Skeletal muscle satellite cell (primary cell): ENCODE measurements around the gene ANGPT4. TPM values are rescaled to one million over a fixed set of nuclear protein-coding genes. Genes with fewer than 3 reads are reported as not detected.

ENCODE experiments used
- H3K27me3 ChIP-seq: 2 replicates; pipeline ENCODE4 v1.7.0; 2013; ENCODE audit warnings: low read length; ENCODE audit not compliant: control insufficient read depth, insufficient read depth
- H3K36me3 ChIP-seq: 2 replicates; pipeline ENCODE4 v1.7.0; 2013; ENCODE audit warnings: mild to moderate bottlenecking, control low read depth, low read length; ENCODE audit not compliant: insufficient read depth
- H3K4me1 ChIP-seq: 2 replicates; pipeline ENCODE4 v1.7.0; 2013; ENCODE audit warnings: low read length; ENCODE audit not compliant: control insufficient read depth, insufficient read depth
- H3K4me2 ChIP-seq: 2 replicates; pipeline ENCODE4 v1.7.0; 2013; ENCODE audit warnings: mild to moderate bottlenecking, low read length
- H3K4me3 ChIP-seq: 2 replicates; pipeline ENCODE4 v1.7.0; 2013; ENCODE audit warnings: low read length
- H3K9ac ChIP-seq: 2 replicates; pipeline ENCODE4 v1.7.0; 2013; ENCODE audit warnings: mild to moderate bottlenecking, low read depth, low read length, moderate library complexity
- H3K9me3 ChIP-seq: replicated peaks from 2 replicates; pipeline ENCODE4 v1.7.0; 2013; ENCODE audit warnings: mild to moderate bottlenecking, control low read depth, low read length
- total RNA-seq: library from RNA; depleted of rRNA; stranded (reverse); fragments of >200 nt; gene quantifications from 2 replicates; pipeline ENCODE4 v1.2.3, GENCODE V29; 2012; rRNA removed

The ANGPT4 gene
- not detected in 2 replicates for total RNA-seq

GRCh38 chr20:916125-916799 lies at the start of gene ANGPT4:
Gene ANGPT4 (minus strand): TSS chr20:916334. CDS start chr20:916214, 120 bp downstream.
- Histone ChIP-seq H3K9ac (no peak within 1 kb of the TSS), H3K27me3 (peaks cover 33% of the 10 kb centered on the region), H3K4me3 (no peak within 1 kb of the TSS), H3K4me1 (no peaks in the 10 kb centered on the region), H3K36me3 (no peaks in the 10 kb centered on the region), H3K4me2 (no peak within 1 kb of the TSS), H3K9me3 (no peaks in the 10 kb centered on the region)

- Histone ChIP-seq H3K4me1 (no peaks in the 10 kb centered on the region), H3K9me3 (no peaks in the 10 kb centered on the region), H3K27me3 (peaks cover 15% of the 10 kb centered on the region), H3K36me3 (no peaks in the 10 kb centered on the region), H3K4me2 (no peak overlapping the region), H3K4me3 (no peak overlapping the region), H3K9ac (no peak overlapping the region)
These were observed 47.7 kb upstream of the ANGPT4 start for GRCh38 chr20:963795-964194.

- Histone ChIP-seq H3K4me3 (no peak overlapping the region), H3K36me3 (no peaks in the 10 kb centered on the region), H3K9ac (no peak overlapping the region), H3K4me1 (no peaks in the 10 kb centered on the region), H3K27me3 (peaks cover 15% of the 10 kb centered on the region), H3K9me3 (no peaks in the 10 kb centered on the region), H3K4me2 (no peak overlapping the region)
These were observed 46.5 kb upstream of the ANGPT4 start for GRCh38 chr20:962683-963082.

GRCh38 chr20:962223-962622 lies 46.1 kb upstream of the ANGPT4 start:
- H3K9ac ChIP-seq, result no peak overlapping the region
- H3K4me3 ChIP-seq, result no peak overlapping the region
- no peaks in the 10 kb centered on the region for H3K9me3 ChIP-seq
- H3K4me2 ChIP-seq, result no peak overlapping the region
- no peaks in the 10 kb centered on the region for H3K36me3 ChIP-seq
- no peaks in the 10 kb centered on the region for H3K4me1 ChIP-seq
- peaks cover 15% of the 10 kb centered on the region for H3K27me3 ChIP-seq

- H3K4me1 ChIP-seq, result no peaks in the 10 kb centered on the region
- no peaks in the 10 kb centered on the region for H3K36me3 ChIP-seq
- no peak overlapping the region for H3K4me2 ChIP-seq
- peaks cover 15% of the 10 kb centered on the region for H3K27me3 ChIP-seq
- no peak overlapping the region for H3K9ac ChIP-seq
- H3K4me3 ChIP-seq, result no peak overlapping the region
- H3K9me3 ChIP-seq, result no peaks in the 10 kb centered on the region
These were observed 45.6 kb upstream of the ANGPT4 start for GRCh38 chr20:961768-962167.

GRCh38 chr20:959996-960615 lies 44.0 kb upstream of the ANGPT4 start:
- no peak overlapping the region for H3K4me2 ChIP-seq
- no peaks in the 10 kb centered on the region for H3K36me3 ChIP-seq
- H3K9ac ChIP-seq, result no peak overlapping the region
- H3K9me3 ChIP-seq, result no peaks in the 10 kb centered on the region
- H3K4me3 ChIP-seq, result no peak overlapping the region
- H3K27me3 ChIP-seq, result peaks cover 20% of the 10 kb centered on the region
- no peaks in the 10 kb centered on the region for H3K4me1 ChIP-seq

- Histone ChIP-seq H3K36me3 (no peaks in the 10 kb centered on the region), H3K9ac (no peak overlapping the region), H3K9me3 (no peaks in the 10 kb centered on the region), H3K27me3 (peaks cover 20% of the 10 kb centered on the region), H3K4me2 (no peak overlapping the region), H3K4me1 (no peaks in the 10 kb centered on the region), H3K4me3 (no peak overlapping the region)
These were observed 43.0 kb upstream of the ANGPT4 start for GRCh38 chr20:958936-959815.

- Histone ChIP-seq H3K36me3 (no peaks in the 10 kb centered on the region), H3K4me1 (no peaks in the 10 kb centered on the region), H3K4me3 (no peak overlapping the region), H3K9ac (no peak overlapping the region), H3K27me3 (peaks cover 22% of the 10 kb centered on the region), H3K9me3 (no peaks in the 10 kb centered on the region), H3K4me2 (no peak overlapping the region)
These were observed 41.4 kb upstream of the ANGPT4 start for GRCh38 chr20:957544-957943.

- Histone ChIP-seq H3K9ac (no peak overlapping the region), H3K4me2 (no peak overlapping the region), H3K4me3 (no peak overlapping the region), H3K4me1 (no peaks in the 10 kb centered on the region), H3K27me3 (peaks cover 21% of the 10 kb centered on the region), H3K9me3 (no peaks in the 10 kb centered on the region), H3K36me3 (no peaks in the 10 kb centered on the region)
These were observed 40.3 kb upstream of the ANGPT4 start for GRCh38 chr20:956330-956951.

- no peak overlapping the region for H3K9ac ChIP-seq
- H3K4me2 ChIP-seq, result no peak overlapping the region
- H3K36me3 ChIP-seq, result no peaks in the 10 kb centered on the region
- H3K4me3 ChIP-seq, result no peak overlapping the region
- no peaks in the 10 kb centered on the region for H3K9me3 ChIP-seq
- peaks cover 21% of the 10 kb centered on the region for H3K27me3 ChIP-seq
- no peaks in the 10 kb centered on the region for H3K4me1 ChIP-seq
These were observed 39.5 kb upstream of the ANGPT4 start for GRCh38 chr20:955656-956055.

GRCh38 chr20:955111-955510 lies 39.0 kb upstream of the ANGPT4 start:
- Histone ChIP-seq H3K4me2 (no peak overlapping the region), H3K9ac (no peak overlapping the region), H3K36me3 (no peaks in the 10 kb centered on the region), H3K9me3 (no peaks in the 10 kb centered on the region), H3K4me1 (no peaks in the 10 kb centered on the region), H3K4me3 (no peak overlapping the region), H3K27me3 (peaks cover 20% of the 10 kb centered on the region)
